ENCODE measurements around the gene INPP5D. TPM values are rescaled to one million over a fixed set of nuclear protein-coding genes. Genes with fewer than 3 reads are reported as not detected.

The INPP5D gene
- total RNA-seq, 2 donors from 2014 or later = 0.66 to 3.0 TPM

GRCh38 chr2:233235977-233236376 is 175.8 kb downstream of the INPP5D start:
- peak; percentile 87 for DNase-seq
- peak; percentile 66 for TF ChIP-seq CTCF (conservative IDR thresholded peaks at IDR 0.05)

GRCh38 chr2:233236820-233237589 is 176.9 kb downstream of the INPP5D start:
- peaks cover 5% of the 10 kb centered on the region for H3K9me3 Mint-ChIP-seq

More at GRCh38 chr2:233235977-233236376, 175.8 kb downstream of the INPP5D start:
- H3K27ac ChIP-seq (ENCODE audit: low read depth, low read length) = no peak overlapping the region
- H3K4me1 Mint-ChIP-seq = peaks cover 5% of the 10 kb centered on the region
- H3K4me3 ChIP-seq (ENCODE audit: low read length) = no peak overlapping the region
- no peaks in the 10 kb centered on the region for H3K27me3 ChIP-seq (ENCODE audit: control insufficient read depth, insufficient read depth, low read length, poor library complexity, severe bottlenecking)
- no peak overlapping the region for H3K4me3 Mint-ChIP-seq
- H3K4me1 ChIP-seq (ENCODE audit: control insufficient read depth, insufficient read depth, low read length) = no peaks in the 10 kb centered on the region
- no peaks in the 10 kb centered on the region for H3K36me3 Mint-ChIP-seq (ENCODE audit: low read depth)
- no peak overlapping the region for H3K27ac Mint-ChIP-seq
- H3K9me3 ChIP-seq (ENCODE audit: control insufficient read depth, low read length) = no peaks in the 10 kb centered on the region
- peaks cover 5% of the 10 kb centered on the region for H3K9me3 Mint-ChIP-seq
- no peak overlapping the region for H3K9ac ChIP-seq (ENCODE audit: extremely low read depth, low read length, poor library complexity, severe bottlenecking)
- no peaks in the 10 kb centered on the region for H3K36me3 ChIP-seq (ENCODE audit: control insufficient read depth, insufficient read depth, low read length)
- WGBS, 2 experiments (ENCODE audit: insufficient coverage in 1 of 2, insufficient read length in 1 of 2) = 74 to 84% methylated on average over 4 to 9 of the region's 9 CpGs
- H3K27me3 Mint-ChIP-seq (ENCODE audit: insufficient read depth) = peaks cover 2% of the 10 kb centered on the region

GRCh38 chr2:233240897-233241296 is 180.8 kb downstream of the INPP5D start:
- TF ChIP-seq CTCF (conservative IDR thresholded peaks at IDR 0.05) = no peak
- 100% methylated on average over 1 to 2 of the region's 2 CpGs for WGBS, 2 experiments (ENCODE audit: insufficient coverage in 1 of 2, insufficient read length in 1 of 2)

More at GRCh38 chr2:233236820-233237589, 176.9 kb downstream of the INPP5D start:
- H3K36me3 ChIP-seq (ENCODE audit: control insufficient read depth, insufficient read depth, low read length) = no peaks in the 10 kb centered on the region
- no peak overlapping the region for H3K27ac ChIP-seq (ENCODE audit: low read depth, low read length)
- H3K9ac ChIP-seq (ENCODE audit: extremely low read depth, low read length, poor library complexity, severe bottlenecking) = no peak overlapping the region
- Mint-ChIP-seq H3K36me3 (ENCODE audit: low read depth) (no peaks in the 10 kb centered on the region), H3K4me1 (peaks cover 6% of the 10 kb centered on the region), H3K4me3 (no peak overlapping the region), H3K27me3 (ENCODE audit: insufficient read depth) (peaks cover 2% of the 10 kb centered on the region), H3K27ac (no peak overlapping the region)
- no peak for DNase-seq
- no peaks in the 10 kb centered on the region for H3K9me3 ChIP-seq (ENCODE audit: control insufficient read depth, low read length)
- H3K27me3 ChIP-seq (ENCODE audit: control insufficient read depth, insufficient read depth, low read length, poor library complexity, severe bottlenecking) = no peaks in the 10 kb centered on the region
- no peak for TF ChIP-seq CTCF (conservative IDR thresholded peaks at IDR 0.05)
- no peak overlapping the region for H3K4me3 ChIP-seq (ENCODE audit: low read length)
- no peaks in the 10 kb centered on the region for H3K4me1 ChIP-seq (ENCODE audit: control insufficient read depth, insufficient read depth, low read length)
- WGBS, 2 experiments (ENCODE audit: insufficient coverage in 1 of 2, insufficient read length in 1 of 2) = 79 to 87% methylated on average over 3 to 6 of the region's 7 CpGs

More at GRCh38 chr2:233240897-233241296, 180.8 kb downstream of the INPP5D start:
- no peak overlapping the region for H3K4me3 Mint-ChIP-seq
- H3K27me3 Mint-ChIP-seq (ENCODE audit: insufficient read depth) = peaks cover 2% of the 10 kb centered on the region
- no peak overlapping the region for H3K27ac Mint-ChIP-seq
- no peak for DNase-seq
- H3K9me3 Mint-ChIP-seq = peaks cover 5% of the 10 kb centered on the region
- Histone ChIP-seq H3K4me3 (ENCODE audit: low read length) (no peak overlapping the region), H3K27ac (ENCODE audit: low read depth, low read length) (no peak overlapping the region), H3K4me1 (ENCODE audit: control insufficient read depth, insufficient read depth, low read length) (no peaks in the 10 kb centered on the region), H3K27me3 (ENCODE audit: control insufficient read depth, insufficient read depth, low read length, poor library complexity, severe bottlenecking) (no peaks in the 10 kb centered on the region), H3K9me3 (ENCODE audit: control insufficient read depth, low read length) (no peaks in the 10 kb centered on the region), H3K36me3 (ENCODE audit: control insufficient read depth, insufficient read depth, low read length) (no peaks in the 10 kb centered on the region), H3K9ac (ENCODE audit: extremely low read depth, low read length, poor library complexity, severe bottlenecking) (no peak overlapping the region)
- H3K36me3 Mint-ChIP-seq (ENCODE audit: low read depth) = no peaks in the 10 kb centered on the region
- H3K4me1 Mint-ChIP-seq = peaks cover 6% of the 10 kb centered on the region
